ENCODE measurements around the gene SEC22C. TPM values are rescaled to one million over a fixed set of nuclear protein-coding genes. Genes with fewer than 3 reads are reported as not detected.
A peak's percentile ranks its signal among the peaks of the same experiment; 100 is the strongest.
"Not testable (repeated sequence)": the region's sequence is repeated elsewhere in the genome, so short reads cannot be mapped to it uniquely, and the experiment has no call there.

SEC22C gene
- total RNA-seq, 2 donors from 2014 or later = 78.0 to 120 TPM

GRCh38 chr3:42588625-42589024, 6.9 kb upstream of the SEC22C start:
- WGBS = 66% methylated on average over 5 of the region's 5 CpGs
- Histone ChIP-seq H3K36me3 (no peaks in the 10 kb centered on the region), H3K27me3 (replicated peaks; ENCODE audit: insufficient read depth) (no peaks in the 10 kb centered on the region), H3K4me1 (replicated peaks) (no peaks in the 10 kb centered on the region), H3K4me3 (no peak overlapping the region), H3K27ac (no peak overlapping the region), H3K9me3 (no peaks in the 10 kb centered on the region)
- no peak for DNase-seq (ENCODE audit: low spot score)
- no peak for TF ChIP-seq POLR2AphosphoS5 (IDR thresholded peaks at IDR 0.05)
- TF ChIP-seq POLR2A (IDR thresholded peaks at IDR 0.05) = no peak
- no peak for TF ChIP-seq CTCF (IDR thresholded peaks at IDR 0.05)
- intact Hi-C loops (cut with DNase I) = no loop called here

- H3K4me3 ChIP-seq = peak overlapping the region; percentile 70 to 74
- WGBS = 4% methylated on average over 3 of the region's 3 CpGs
These were observed 805 bp upstream of the SEC22C start for GRCh38 chr3:42582474-42583070.

GRCh38 chr3:42581400-42581708, 413 bp downstream of the SEC22C start:
- WGBS = 0% methylated on average over 11 of the region's 11 CpGs
- DNase-seq (ENCODE audit: low spot score) = no peak

More at GRCh38 chr3:42582474-42583070, 805 bp upstream of the SEC22C start:
- no peak for DNase-seq (ENCODE audit: low spot score)
- H3K9me3 ChIP-seq = no peaks in the 10 kb centered on the region
- H3K27me3 ChIP-seq (replicated peaks; ENCODE audit: insufficient read depth) = no peaks in the 10 kb centered on the region
- H3K4me1 ChIP-seq (replicated peaks) = no peaks in the 10 kb centered on the region
- peak overlapping the region; percentile 90 to 96 for H3K27ac ChIP-seq
- H3K36me3 ChIP-seq = no peaks in the 10 kb centered on the region
- TF ChIP-seq CTCF (IDR thresholded peaks at IDR 0.05) = no peak
- TF ChIP-seq POLR2A (IDR thresholded peaks at IDR 0.05) = no peak
- TF ChIP-seq POLR2AphosphoS5 (IDR thresholded peaks at IDR 0.05) = no peak
- intact Hi-C loops (cut with DNase I) = no loop called here

GRCh38 chr3:42579346-42579745, 2.4 kb downstream of the SEC22C start:
- H3K9me3 ChIP-seq; H3K36me3 ChIP-seq; H3K4me1 ChIP-seq (replicated peaks); DNase-seq (ENCODE audit: low spot score); H3K4me3 ChIP-seq; H3K27me3 ChIP-seq (replicated peaks; ENCODE audit: insufficient read depth); intact Hi-C loops (cut with DNase I): not testable (repeated sequence)
- WGBS = 96% methylated on average over 4 of the region's 4 CpGs
- peak overlapping the region; percentile 90 to 96 for H3K27ac ChIP-seq

More at GRCh38 chr3:42581400-42581708, 413 bp downstream of the SEC22C start:
- TF ChIP-seq CTCF (IDR thresholded peaks at IDR 0.05) = no peak
- TF ChIP-seq POLR2AphosphoS5 (IDR thresholded peaks at IDR 0.05) = no peak
- no peak for TF ChIP-seq POLR2A (IDR thresholded peaks at IDR 0.05)
- H3K9me3 ChIP-seq = no peaks in the 10 kb centered on the region
- intact Hi-C loops (cut with DNase I) = no loop called here
- peak overlapping the region; percentile 70 to 74 for H3K4me3 ChIP-seq
- H3K4me1 ChIP-seq (replicated peaks) = no peaks in the 10 kb centered on the region
- no peaks in the 10 kb centered on the region for H3K27me3 ChIP-seq (replicated peaks; ENCODE audit: insufficient read depth)
- H3K27ac ChIP-seq = peak overlapping the region; percentile 90 to 96
- H3K36me3 ChIP-seq = no peaks in the 10 kb centered on the region

- Histone ChIP-seq H3K4me1 (replicated peaks) (no peaks in the 10 kb centered on the region), H3K4me3 (no peak overlapping the region), H3K36me3 (no peaks in the 10 kb centered on the region), H3K9me3 (no peaks in the 10 kb centered on the region), H3K27me3 (replicated peaks; ENCODE audit: insufficient read depth) (no peaks in the 10 kb centered on the region), H3K27ac (no peak overlapping the region)
- intact Hi-C loops (cut with DNase I) = no loop called here
- TF ChIP-seq POLR2AphosphoS5 (IDR thresholded peaks at IDR 0.05) (no peak), CTCF (IDR thresholded peaks at IDR 0.05) (no peak), POLR2A (IDR thresholded peaks at IDR 0.05) (no peak)
- WGBS = 99% methylated on average over 4 of the region's 4 CpGs
- DNase-seq (ENCODE audit: low spot score) = no peak
These were observed 3.7 kb downstream of the SEC22C start for GRCh38 chr3:42578054-42578453.

Measured in prostate gland (tissue), 2 donors.